ENCODE data around the gene AKIRIN1. TPM values are rescaled to one million over a fixed set of nuclear protein-coding genes. Genes with fewer than 3 reads are reported as not detected.

Gene AKIRIN1
- total RNA-seq, 3 donors from 2014 or later (not counting 1 experiment from before 2014, with no cell fraction given): 70.4 to 80.7 (median 73.2) TPM

DNA sequence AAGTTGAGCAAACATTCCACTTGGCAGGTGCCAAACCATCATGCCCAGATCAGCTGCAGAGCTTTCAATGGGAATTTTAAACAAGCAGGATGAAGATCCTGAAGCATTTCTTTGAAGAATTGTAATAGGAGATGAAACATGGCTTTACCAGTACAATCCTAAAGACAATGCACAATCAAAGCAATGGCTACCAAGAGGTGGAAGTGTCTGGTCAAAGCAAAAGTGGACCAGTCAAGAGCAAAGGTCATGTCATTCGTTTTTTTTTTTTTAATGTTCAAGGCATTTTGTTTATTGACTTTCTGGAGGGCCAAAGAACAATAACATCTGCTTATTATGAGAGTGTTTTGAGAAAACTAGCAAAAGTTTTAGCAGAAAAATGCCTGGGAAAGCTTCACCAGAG, 32.1 kb downstream of the AKIRIN1 start:
- TF ChIP-seq CTCF (IDR thresholded peaks at IDR 0.05): no peak
- no peak overlapping the region for H3K27ac ChIP-seq (ENCODE audit: low read length)
- H3K4me1 ChIP-seq (ENCODE audit: control insufficient read depth, insufficient read depth, low read length): peaks cover 19% of the 10 kb centered on the region
- Mint-ChIP-seq H3K27me3 (ENCODE audit: low read depth in 2 of 2) (peaks cover 6 to 12% of the 10 kb centered on the region in 2 donors), H3K4me3 (peak overlapping the region; percentile 17), H3K36me3 (no peaks in the 10 kb centered on the region), H3K9me3 (no peaks in the 10 kb centered on the region), H3K27ac (peak overlapping the region in 1 of 2 donors; percentile 18), H3K4me1 (peaks cover 18 to 19% of the 10 kb centered on the region in 2 donors)
- H3K9me3 ChIP-seq (ENCODE audit: control insufficient read depth, insufficient read depth, low read length): no peaks in the 10 kb centered on the region
- ATAC-seq: no peak
- no peaks in the 10 kb centered on the region for H3K36me3 ChIP-seq (ENCODE audit: control insufficient read depth, insufficient read depth, low read length)
- H3K27me3 ChIP-seq (ENCODE audit: control insufficient read depth, insufficient read depth, low read length): peaks cover 2% of the 10 kb centered on the region
- intact Hi-C loops (cut with micrococcal nuclease): no loop called here
- 79% methylated on average over 1 of the region's 1 CpG for WGBS (ENCODE audit: insufficient coverage)
- no peak overlapping the region for H3K4me3 ChIP-seq (ENCODE audit: low read length)
- DNase-seq: no peak

DNA sequence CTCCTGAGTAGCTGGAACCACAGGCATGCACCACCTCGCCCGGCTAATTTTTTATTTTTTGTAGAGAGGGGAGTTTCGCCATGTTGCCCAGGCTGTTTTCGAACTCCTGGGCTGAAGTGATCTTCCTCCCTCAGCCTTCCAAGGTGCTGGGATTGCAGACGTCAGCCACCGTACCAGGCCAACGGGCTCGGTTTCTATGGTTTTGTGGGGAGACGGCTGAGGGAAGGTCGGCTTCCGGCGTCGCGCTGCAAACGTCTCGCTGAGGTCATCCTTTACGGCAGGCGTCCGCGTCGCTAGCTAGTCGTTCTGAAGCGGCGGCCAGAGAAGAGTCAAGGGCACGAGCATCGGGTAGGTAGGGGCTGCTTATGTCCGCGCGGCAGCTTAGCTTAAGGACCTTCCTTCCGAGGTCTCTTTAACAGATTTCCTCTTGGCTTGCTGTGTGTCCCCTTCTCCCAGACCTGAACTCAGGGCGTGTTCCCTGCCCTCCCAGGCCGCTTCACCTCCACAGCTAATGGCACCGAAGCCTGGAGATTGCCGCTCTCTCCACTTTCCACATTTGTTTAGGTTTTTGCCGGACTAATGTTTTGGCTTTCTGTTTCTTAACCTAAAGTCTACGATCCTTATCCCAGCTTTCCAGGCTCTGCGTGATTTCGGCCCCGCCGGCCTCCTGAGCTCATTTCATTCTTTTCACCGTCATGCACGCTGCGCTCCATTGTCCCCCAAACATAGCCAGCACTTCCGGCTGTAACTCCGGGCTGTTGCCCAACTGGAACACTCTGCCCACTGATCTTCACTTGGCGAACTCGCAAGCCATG, 35.2 kb downstream of the AKIRIN1 start, which contains the start of gene NDUFS5:
TSS of gene NDUFS5 (plus strand) at position 300 of the 815 bp plus-strand sequence. CDS start 2,375 bp downstream, outside the sequence.
- Histone ChIP-seq H3K4me1 (ENCODE audit: control insufficient read depth, insufficient read depth, low read length) (peaks cover 19% of the 10 kb centered on the region), H3K27ac (ENCODE audit: low read length) (peak within 1 kb of the TSS; percentile 91), H3K36me3 (ENCODE audit: control insufficient read depth, insufficient read depth, low read length) (peaks cover 11% of the 10 kb centered on the region), H3K9me3 (ENCODE audit: control insufficient read depth, insufficient read depth, low read length) (no peaks in the 10 kb centered on the region), H3K27me3 (ENCODE audit: control insufficient read depth, insufficient read depth, low read length) (peaks cover 2% of the 10 kb centered on the region), H3K4me3 (ENCODE audit: low read length) (peak within 1 kb of the TSS; percentile 98)
- Mint-ChIP-seq H3K4me3 (peak within 1 kb of the TSS; percentile 93), H3K27ac (peak within 1 kb of the TSS; percentile 89 to 95), H3K9me3 (no peaks in the 10 kb centered on the region), H3K4me1 (peaks cover 18 to 19% of the 10 kb centered on the region in 2 donors), H3K36me3 (peaks cover 4% of the 10 kb centered on the region), H3K27me3 (ENCODE audit: low read depth in 2 of 2) (peaks cover 6 to 11% of the 10 kb centered on the region in 2 donors)
- DNase-seq (peak; percentile 74 to 92), ATAC-seq (peak; percentile 92 to 95 (median 92))
- intact Hi-C loops (cut with micrococcal nuclease): loop anchor here (2.0 to 5.0 kb wide), 3 partner anchors 35 to 167 kb away; partner anchors contain the start of genes AKIRIN1, MYCBP and RRAGC
- WGBS (ENCODE audit: insufficient coverage): under 1% methylated on average over 47 of the region's 47 CpGs
- no peak for TF ChIP-seq CTCF (IDR thresholded peaks at IDR 0.05)

GRCh38 chr1:39026866-39027507, 35.9 kb downstream of the AKIRIN1 start:
- no peaks in the 10 kb centered on the region for H3K9me3 Mint-ChIP-seq
- TF ChIP-seq CTCF (IDR thresholded peaks at IDR 0.05): no peak
- ATAC-seq (no peak), DNase-seq (no peak)
- Histone ChIP-seq H3K27me3 (ENCODE audit: control insufficient read depth, insufficient read depth, low read length) (no peaks in the 10 kb centered on the region), H3K4me3 (ENCODE audit: low read length) (peak overlapping the region; percentile 98), H3K27ac (ENCODE audit: low read length) (peak overlapping the region; percentile 91), H3K36me3 (ENCODE audit: control insufficient read depth, insufficient read depth, low read length) (peaks cover 11% of the 10 kb centered on the region), H3K9me3 (ENCODE audit: control insufficient read depth, insufficient read depth, low read length) (no peaks in the 10 kb centered on the region), H3K4me1 (ENCODE audit: control insufficient read depth, insufficient read depth, low read length) (peaks cover 19% of the 10 kb centered on the region)
- H3K4me3 Mint-ChIP-seq: peak overlapping the region; percentile 93
- peaks cover 4% of the 10 kb centered on the region for H3K36me3 Mint-ChIP-seq
- WGBS (ENCODE audit: insufficient coverage): 32% methylated on average over 24 of the region's 30 CpGs
- intact Hi-C loops (cut with micrococcal nuclease): loop anchor here (2.0 to 5.0 kb wide), 3 partner anchors 36 to 168 kb away; partner anchors contain the start of genes AKIRIN1, MYCBP and RRAGC
- H3K4me1 Mint-ChIP-seq: peaks cover 19 to 26% of the 10 kb centered on the region in 2 donors
- H3K27me3 Mint-ChIP-seq (ENCODE audit: low read depth in 2 of 2): peaks cover 1 to 3% of the 10 kb centered on the region in 2 donors
- peak overlapping the region; percentile 89 to 95 for H3K27ac Mint-ChIP-seq

All from natural killer cell (primary cell).